HG02870 (cell line): ENCODE measurements around the gene DCXR.
A peak's percentile ranks its signal among the peaks of the same experiment; 100 is the strongest.

ENCODE experiments used
- ATAC-seq: cut with Tn5 transposase; IDR thresholded peaks from one replicate; pipeline ENCODE4 v1.9.1; 2021; ENCODE audit warnings: mild to moderate bottlenecking, moderate library complexity; ENCODE audit not compliant: unreplicated experiment

DCXR gene

GRCh38 chr17:82037092-82037888 lies at the start of gene DCXR:
DCXR (minus strand) TSS chr17:82037697; CDS start chr17:82037682, 15 bp downstream.
- ATAC-seq = peak; percentile 90

DNA sequence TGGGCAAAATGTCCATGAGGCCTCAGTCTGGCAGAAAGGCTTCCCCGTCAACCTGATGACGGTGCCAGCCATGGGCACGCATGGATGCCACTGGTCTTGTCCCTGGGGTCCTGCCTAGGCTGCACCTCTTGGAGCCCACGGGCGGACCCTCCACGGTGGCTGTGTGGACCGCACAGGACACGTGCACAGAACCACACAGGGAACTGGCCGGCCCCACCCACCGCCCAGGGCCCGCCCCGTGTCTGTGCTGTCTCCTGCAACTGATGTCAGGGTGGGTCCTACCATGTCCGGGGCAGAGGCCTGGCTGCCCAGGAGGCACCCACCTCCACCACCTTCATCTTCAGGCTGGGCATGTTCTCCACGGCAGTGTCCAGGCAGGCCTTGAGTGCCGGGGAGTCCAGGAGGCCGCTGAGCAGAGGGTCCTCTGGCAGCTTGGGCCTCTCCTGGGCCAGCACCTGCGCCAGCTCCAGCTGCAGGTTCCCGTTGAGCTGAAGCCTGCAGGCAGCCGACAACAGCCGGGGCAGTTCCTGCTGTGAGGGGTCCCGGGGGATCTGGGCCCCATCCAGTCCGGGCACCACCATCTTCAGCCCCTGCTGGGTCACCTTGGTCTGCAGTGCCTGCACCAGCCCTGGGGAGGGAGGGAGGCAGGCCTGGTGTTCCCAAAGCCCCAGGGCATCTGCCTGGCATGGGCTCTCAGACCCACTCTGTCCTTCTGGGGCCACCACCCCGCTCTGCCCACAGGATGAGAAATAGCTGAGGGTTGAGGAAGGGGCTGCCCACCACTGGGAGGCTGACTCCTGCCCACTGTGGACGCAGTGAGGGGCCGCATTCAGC lies 48.7 kb upstream of the DCXR start:
- ATAC-seq = no peak

DNA sequence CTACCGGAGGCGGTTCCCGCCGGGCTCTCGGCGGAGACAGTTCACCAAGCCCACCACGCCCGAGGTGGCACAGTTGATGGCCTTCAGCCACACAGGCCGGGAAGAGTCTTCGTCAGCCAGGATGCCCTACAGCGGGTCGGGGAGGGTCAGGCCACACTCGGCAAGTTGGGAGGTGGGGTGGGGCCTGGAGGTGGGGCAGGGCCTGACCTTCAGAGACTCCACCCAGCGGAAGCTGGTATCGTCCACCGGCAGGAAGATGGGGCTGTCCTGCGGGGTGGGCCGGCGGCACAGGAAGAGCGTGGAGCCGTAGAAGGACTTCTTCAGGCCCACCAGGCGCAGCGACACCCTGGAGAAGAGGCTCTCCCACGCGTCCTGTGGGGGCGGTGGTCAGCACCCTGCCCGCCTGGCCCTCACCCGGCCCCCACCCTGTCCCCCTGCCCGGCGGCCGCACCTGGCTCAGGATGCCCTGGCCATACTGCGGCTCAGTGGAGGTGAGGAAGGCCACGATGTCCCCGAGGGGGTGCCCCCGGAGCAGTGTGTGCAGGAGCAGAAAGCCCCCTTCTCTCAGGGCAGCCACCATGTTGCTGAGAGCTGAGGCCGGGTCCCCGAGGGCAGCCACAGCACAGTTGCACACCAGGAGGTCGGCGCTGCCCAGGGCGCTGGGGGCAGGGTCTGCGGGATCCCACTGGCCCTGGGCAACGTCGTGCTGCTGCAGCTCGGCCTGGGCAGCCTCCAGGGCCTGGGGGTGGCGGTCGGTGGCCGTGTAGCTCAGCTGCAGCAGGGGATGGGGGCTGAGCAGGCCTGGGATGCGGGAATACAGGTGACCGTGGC lies 47.7 kb upstream of the DCXR start:
- no peak for ATAC-seq

DNA sequence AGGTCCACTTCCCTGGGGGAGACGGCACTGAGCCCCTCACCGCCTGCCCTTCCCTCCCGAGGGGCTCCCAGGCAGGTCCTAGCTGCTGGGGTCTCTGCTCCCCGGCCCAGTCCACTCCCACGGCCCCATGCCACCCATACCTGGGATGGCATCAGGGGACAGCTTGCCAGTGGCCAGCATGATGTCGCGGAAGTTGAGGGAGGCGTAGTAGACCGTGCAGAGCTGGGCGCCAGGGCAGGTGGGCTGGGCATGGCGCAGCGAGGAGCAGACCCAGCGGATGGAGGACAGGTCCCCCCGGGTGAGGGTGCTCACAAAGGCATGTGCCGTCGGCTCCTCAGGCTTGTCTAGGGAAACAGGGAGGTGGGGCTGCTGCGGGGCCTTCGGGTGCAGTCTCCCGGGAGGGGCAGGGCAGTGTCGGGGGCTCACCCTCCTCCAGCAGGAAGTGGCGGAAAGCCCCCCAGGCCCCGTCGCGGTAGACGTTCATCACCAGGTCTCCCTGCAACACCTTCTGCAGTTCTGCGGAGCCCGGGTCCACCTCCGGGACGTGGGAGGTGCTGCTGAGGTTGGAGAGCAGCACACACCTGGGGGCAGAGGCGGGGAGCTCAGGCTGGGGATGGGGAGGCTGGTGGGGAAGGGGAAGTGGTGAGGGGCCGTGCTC lies 47.0 kb upstream of the DCXR start:
- ATAC-seq = no peak

DNA sequence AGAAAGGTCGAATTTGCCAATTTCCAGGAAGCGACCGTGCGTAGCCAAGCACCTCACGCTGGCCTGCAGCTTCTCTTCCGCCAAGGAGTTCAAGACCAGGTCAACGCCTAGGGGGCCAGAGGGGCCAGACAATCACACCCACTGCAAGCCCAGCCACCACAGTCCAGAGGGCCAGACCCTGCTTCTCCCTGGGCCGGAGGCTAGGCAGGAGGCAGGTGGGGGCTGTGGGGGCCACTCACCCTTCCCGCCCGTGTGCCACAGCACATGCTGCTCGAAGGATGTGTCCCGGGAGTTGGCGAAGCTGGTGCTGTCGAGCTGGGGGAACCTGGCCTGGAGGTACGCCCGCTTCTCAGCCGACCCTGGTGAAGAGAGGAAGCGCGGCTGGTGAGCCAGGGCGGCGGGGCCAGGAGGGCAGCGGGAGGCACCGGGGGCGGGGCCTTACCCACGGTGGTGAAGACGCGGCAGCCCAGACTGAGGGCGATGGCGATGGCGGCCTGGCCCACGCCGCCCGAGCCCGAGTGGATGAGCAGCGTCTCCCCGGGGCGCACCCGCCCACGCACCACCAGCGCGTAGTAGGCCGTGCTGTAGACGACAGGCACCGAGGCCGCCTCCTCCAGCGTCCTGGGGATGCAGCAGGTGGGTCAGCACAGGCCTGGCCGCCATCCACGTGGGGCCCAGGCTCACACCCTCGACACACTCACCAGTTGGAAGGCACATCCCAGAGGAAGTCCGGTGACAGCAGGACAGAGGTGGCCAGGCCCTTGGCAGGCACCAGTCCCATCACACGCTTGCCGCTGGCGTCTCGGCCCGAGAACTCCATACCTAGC lies 46.2 kb upstream of the DCXR start:
- ATAC-seq = no peak

GRCh38 chr17:82083009-82083408 lies 45.5 kb upstream of the DCXR start:
- ATAC-seq = no peak

DNA sequence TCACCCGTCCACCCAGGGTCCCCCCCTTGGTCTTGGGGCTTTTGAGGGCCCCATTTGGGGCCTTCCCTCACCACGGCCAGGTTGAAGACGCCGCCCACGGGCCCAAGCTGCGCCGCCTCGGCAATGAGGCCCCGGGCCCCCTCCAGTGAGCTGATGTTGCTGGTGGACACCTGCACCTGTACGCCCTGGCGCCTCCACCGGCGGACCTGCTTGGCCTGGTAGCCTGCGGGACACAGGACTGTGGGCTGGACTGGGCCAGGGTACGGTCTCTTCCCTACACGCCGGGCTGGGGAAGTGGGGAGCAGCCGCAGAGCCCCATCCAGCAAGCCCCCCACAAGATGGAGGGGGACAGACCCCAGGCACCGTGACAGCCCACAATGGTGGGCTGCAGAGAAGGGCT lies 45.0 kb upstream of the DCXR start:
- no peak for ATAC-seq

GRCh38 chr17:82081966-82082365 lies 44.5 kb upstream of the DCXR start:
- no peak for ATAC-seq

GRCh38 chr17:82081546-82081945 lies 44.0 kb upstream of the DCXR start:
- no peak for ATAC-seq

- no peak for ATAC-seq
These were observed 43.4 kb upstream of the DCXR start for GRCh38 chr17:82080789-82081464.

DNA sequence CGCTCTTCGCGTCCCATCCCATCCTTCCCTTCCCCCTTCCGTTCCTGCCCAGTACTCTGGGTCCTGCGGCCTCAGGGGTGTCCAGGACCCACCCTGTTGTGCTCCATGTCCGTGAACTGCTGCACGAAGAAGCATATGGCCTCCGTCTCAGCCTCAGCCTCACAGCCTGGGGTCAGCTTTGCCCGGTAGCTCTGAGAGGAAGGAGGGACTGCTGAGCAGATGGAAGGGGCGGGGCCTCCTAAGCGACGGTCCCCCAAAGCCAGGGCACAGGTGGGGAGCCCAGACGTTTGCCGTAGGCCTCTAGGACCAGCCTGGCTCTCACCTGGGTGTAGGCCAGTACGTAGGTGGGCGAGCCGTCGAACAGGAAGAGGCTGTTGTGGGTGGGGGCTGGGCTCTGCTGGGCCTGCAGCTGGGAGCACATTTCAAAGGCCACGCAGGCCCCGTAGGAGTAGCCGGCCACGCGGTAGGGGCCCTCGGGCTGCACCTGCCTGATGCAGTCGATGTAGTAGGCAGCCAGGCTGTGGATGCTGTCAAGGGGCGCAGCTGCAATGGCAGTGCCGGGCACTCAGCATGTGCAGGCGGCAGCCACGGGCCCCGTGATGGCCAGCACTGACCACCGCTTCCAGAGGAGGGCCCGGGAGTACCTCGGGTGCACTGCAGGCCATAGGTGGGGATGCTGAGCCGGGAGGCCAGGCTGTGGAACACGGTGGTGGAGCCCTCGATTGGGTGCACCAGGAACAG lies 42.7 kb upstream of the DCXR start:
- ATAC-seq = no peak

GRCh38 chr17:82079001-82079677 lies 41.6 kb upstream of the DCXR start:
- ATAC-seq = no peak

- no peak for ATAC-seq
These were observed 40.9 kb upstream of the DCXR start for GRCh38 chr17:82078433-82078832.

DNA sequence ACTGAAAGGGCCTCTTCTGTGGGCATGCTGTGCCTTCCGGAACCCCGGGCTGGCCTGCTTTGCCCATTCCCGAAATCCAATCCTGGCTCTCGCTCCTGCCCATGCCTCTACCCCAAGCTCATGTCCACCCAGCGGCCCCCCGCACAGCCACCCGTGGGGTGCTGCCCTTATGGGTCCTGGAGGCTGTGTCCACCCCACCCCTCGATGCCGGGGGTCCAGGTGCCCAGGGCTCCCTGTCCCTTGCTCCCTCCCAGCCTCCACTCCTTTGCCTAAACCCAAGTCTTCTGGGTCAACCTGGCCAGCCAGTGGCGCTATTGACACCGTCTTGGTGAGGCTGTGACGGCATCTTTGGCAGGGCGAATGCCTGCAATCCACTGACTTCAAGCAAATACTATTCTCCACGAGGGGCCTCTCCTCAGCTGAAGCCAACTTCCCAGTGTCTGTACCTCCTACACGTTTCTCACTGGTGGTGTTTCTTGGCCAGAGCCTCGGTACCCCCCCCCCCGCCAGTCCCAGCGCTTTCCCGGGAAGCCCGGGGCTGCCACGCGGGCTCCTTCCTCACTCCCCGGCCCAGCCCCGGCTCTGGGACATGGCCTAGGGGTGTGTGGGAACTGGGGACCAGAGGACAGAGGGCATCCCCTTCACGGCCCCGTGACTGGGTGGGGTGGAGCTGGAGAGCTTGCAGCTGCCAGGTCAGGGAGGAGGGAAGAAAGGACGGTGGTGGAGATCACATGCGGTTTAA lies 40.3 kb upstream of the DCXR start:
- ATAC-seq = no peak

- ATAC-seq = no peak
These were observed 39.5 kb upstream of the DCXR start for GRCh38 chr17:82076785-82077591.

DNA sequence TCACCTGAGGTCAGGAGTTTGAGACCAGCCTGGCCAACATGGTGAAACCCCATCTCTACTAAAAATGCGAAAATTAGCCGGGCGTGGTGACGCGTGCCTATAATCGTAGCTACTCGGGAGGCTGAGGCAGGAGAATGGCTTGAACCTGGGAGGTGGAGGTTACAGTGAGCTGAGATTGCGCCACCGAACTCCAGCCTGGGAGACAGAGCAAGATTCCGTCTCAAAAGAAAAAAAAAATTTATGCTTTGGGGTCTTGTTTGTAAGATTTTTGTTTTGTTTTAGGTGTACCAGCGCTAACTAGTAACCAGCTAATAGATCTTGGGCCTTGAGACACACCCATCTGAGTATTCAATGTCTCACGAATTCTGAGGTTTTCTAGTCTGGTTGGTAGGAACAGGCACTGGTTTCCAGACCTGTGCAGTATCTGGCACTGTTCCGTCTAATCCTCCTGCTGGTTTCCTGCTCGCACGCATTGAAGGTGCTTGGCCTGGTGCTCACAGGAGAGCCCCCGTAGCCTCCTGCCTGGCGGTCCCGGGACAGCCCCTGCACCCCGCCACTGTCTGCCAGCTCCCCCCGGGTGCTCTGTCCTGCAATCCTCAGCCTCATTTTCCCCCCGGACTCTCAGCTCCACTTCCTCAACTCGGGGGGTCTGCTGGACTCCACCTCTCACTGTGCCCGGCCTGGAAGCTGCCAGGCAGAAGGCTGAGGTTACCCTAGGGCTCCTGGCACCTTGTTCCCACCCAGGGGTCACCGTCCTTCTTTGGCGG lies 38.7 kb upstream of the DCXR start:
- no peak for ATAC-seq
